SK-N-SH (cell line): ENCODE results near the gene AEN. TPM values are rescaled to one million over a fixed set of nuclear protein-coding genes. Genes with fewer than 3 reads are reported as not detected.

Source experiments
- CTCF ChIA-PET: fragments of 300-600, 350-600 bp; formaldehyde crosslinking; extraction: SDS; loops from one replicate; lab custom pipeline; 2021; lab: Yijun Ruan, JAX
- POLR2A ChIA-PET: fragments of 350-600 bp; sonication (Branson Sonifier 250); formaldehyde crosslinking; extraction: SDS; loops from one replicate; lab custom pipeline; 2020; ENCODE audit warnings: antibody characterized with exemption, inconsistent platforms; lab: Yijun Ruan, JAX
- DNase-seq: peaks from one replicate; pipeline ENCODE4 v3.0.0; 2012
- H2AFZ ChIP-seq: fragments of 200-600 bp; sonication (generic); 2 replicates; pipeline ENCODE4 v1.8.1; 2016; ENCODE audit warnings: antibody characterized with exemption, mild to moderate bottlenecking, low read depth
- H3F3A ChIP-seq: fragments of 200-600 bp; sonication (generic); replicated peaks from 2 replicates; pipeline ENCODE3; 2016; ENCODE audit warnings: antibody characterized with exemption, mild to moderate bottlenecking; ENCODE audit not compliant: insufficient read depth
- H3K27ac ChIP-seq, 2 experiments: fragments of 200-500 bp in 1 of 2; fragments of 200-600 bp in 1 of 2; sonication (Bioruptor generic) in 1 of 2; sonication (generic), shearing (Covaris generic) in 1 of 2; 2 replicates each; pipeline versions ENCODE4 v1.5.1 to v1.6.1; 2014 to 2016; ENCODE audit warnings: low read depth in 2 of 2, inconsistent platforms in 1 of 2, low read length in 1 of 2, mild to moderate bottlenecking in 1 of 2, mixed read lengths in 1 of 2
- H3K27me3 ChIP-seq: fragments of 200-600 bp; sonication (generic), shearing (Covaris generic); 2 replicates; pipeline ENCODE4 v1.6.1; 2016; ENCODE audit warnings: mixed run types; ENCODE audit not compliant: insufficient read depth
- H3K36me3 ChIP-seq, 2 experiments: fragments of 200-500 bp in 1 of 2; fragments of 200-600 bp in 1 of 2; sonication (Bioruptor generic) in 1 of 2; sonication (generic) in 1 of 2; replicated peaks in 1 of 2; 2 replicates each; pipeline versions ENCODE3 to v1.5.1; 2014 to 2016; ENCODE audit warnings: low read length in 1 of 2, mild to moderate bottlenecking in 1 of 2; ENCODE audit not compliant: insufficient read depth in 2 of 2, control insufficient read depth in 1 of 2
- H3K4me1 ChIP-seq, 2 experiments: fragments of 200-500 bp in 1 of 2; fragments of 200-600 bp in 1 of 2; sonication (Bioruptor generic) in 1 of 2; sonication (generic), shearing (Covaris generic) in 1 of 2; 2 replicates each; pipeline versions ENCODE4 v1.5.1 to v1.6.1; 2014 to 2016; ENCODE audit warnings: low read depth in 1 of 2, low read length in 1 of 2, mixed run types in 1 of 2; ENCODE audit not compliant: insufficient read depth in 2 of 2, control insufficient read depth in 1 of 2
- H3K4me2 ChIP-seq: fragments of 200-600 bp; sonication (generic), shearing (Covaris generic); 2 replicates; pipeline ENCODE4 v1.6.1; 2017; ENCODE audit warnings: mixed run types
- H3K4me3 ChIP-seq, 2 experiments: fragments of 200-500 bp in 1 of 2; fragments of 200-600 bp in 1 of 2; sonication (Bioruptor generic) in 1 of 2; sonication (generic), shearing (Covaris generic) in 1 of 2; 2 replicates each; pipeline versions ENCODE4 v1.5.1 to v1.8.1; 2014 to 2016; ENCODE audit warnings: low read depth in 2 of 2, inconsistent platforms in 1 of 2, low read length in 1 of 2, mild to moderate bottlenecking in 1 of 2, mixed read lengths in 1 of 2, moderate library complexity in 1 of 2
- H3K79me2 ChIP-seq: fragments of 200-600 bp; sonication (generic); 2 replicates; pipeline ENCODE4 v1.8.1; 2017; ENCODE audit warnings: mild to moderate bottlenecking; ENCODE audit not compliant: insufficient read depth
- H3K9ac ChIP-seq: fragments of 200-600 bp; sonication (generic); 2 replicates; pipeline ENCODE4 v1.6.1; 2017; ENCODE audit warnings: mixed run types
- H3K9me2 ChIP-seq: fragments of 200-600 bp; sonication (generic); 2 replicates; pipeline ENCODE4 v1.6.1; 2017; ENCODE audit warnings: mixed run types
- H3K9me3 ChIP-seq: fragments of 200-600 bp; sonication (generic); 2 replicates; pipeline ENCODE4 v1.6.1; 2017; ENCODE audit warnings: mixed run types, mild to moderate bottlenecking, moderate library complexity
- H4K20me1 ChIP-seq: fragments of 200-600 bp; sonication (generic); 2 replicates; pipeline ENCODE4 v1.6.1; 2017; ENCODE audit warnings: mild to moderate bottlenecking, mixed run types; ENCODE audit not compliant: insufficient read depth
- EP300 ChIP-seq, 2 experiments: IDR thresholded peaks; 2 replicates each; pipeline versions ENCODE4 v1.4.0 to v1.6.1; 2012; ENCODE audit warnings: borderline replicate concordance in 1 of 2, low read depth in 1 of 2, low read length in 1 of 2
- EZH2phosphoT487 ChIP-seq: fragments of 200-600 bp; sonication (generic); IDR thresholded peaks from 2 replicates; pipeline ENCODE4 v1.6.1; 2017; ENCODE audit warnings: low read depth, mixed run types, mild to moderate bottlenecking, antibody characterized with exemption, moderate library complexity, borderline replicate concordance
- GABPA ChIP-seq: IDR thresholded peaks from 2 replicates; pipeline ENCODE4 v1.4.0; 2012; ENCODE audit warnings: low read depth, mild to moderate bottlenecking
- IRF3 ChIP-seq: fragments of 150-350 bp; IDR thresholded peaks from 2 replicates; pipeline ENCODE4 v1.6.1; 2016; ENCODE audit warnings: mild to moderate bottlenecking, low read depth, low read length
- MAX ChIP-seq: IDR thresholded peaks from 2 replicates; pipeline ENCODE4 v1.4.0; 2012; ENCODE audit warnings: low read depth
- MXI1 ChIP-seq: IDR thresholded peaks from 2 replicates; pipeline ENCODE4 v1.6.1; 2012; ENCODE audit warnings: mild to moderate bottlenecking, low read depth, low read length, improper control_type of control experiment
- NRF1 ChIP-seq: IDR thresholded peaks from 2 replicates; pipeline ENCODE4 v1.6.1; 2012; ENCODE audit warnings: low read depth, mild to moderate bottlenecking, low read length
- PBX3 ChIP-seq: IDR thresholded peaks from 2 replicates; pipeline ENCODE4; 2012
- POLR2AphosphoS5 ChIP-seq: IDR thresholded peaks from 2 replicates; pipeline ENCODE4 v1.6.1; 2012; ENCODE audit warnings: low read depth, low read length
- RCOR1 ChIP-seq: fragments of 150-350 bp; IDR thresholded peaks from 2 replicates; pipeline ENCODE4 v1.6.1; 2017; ENCODE audit warnings: antibody characterized with exemption, low read length
- REST ChIP-seq: IDR thresholded peaks from 2 replicates; pipeline ENCODE4 v1.6.1; 2012; ENCODE audit warnings: mild to moderate bottlenecking, low read depth, low read length, moderate library complexity
- SIN3A ChIP-seq: IDR thresholded peaks from 2 replicates; pipeline ENCODE4 v1.6.1; 2012; ENCODE audit warnings: low read depth, mild to moderate bottlenecking, low read length, moderate library complexity, borderline replicate concordance
- USF1 ChIP-seq: IDR thresholded peaks from 2 replicates; pipeline ENCODE4 v1.4.0; 2012; ENCODE audit warnings: low read depth, borderline replicate concordance
- USF2 ChIP-seq: fragments of 150-350 bp; IDR thresholded peaks from 2 replicates; pipeline ENCODE4 v1.6.1; 2017; ENCODE audit warnings: antibody characterized with exemption, low read length, low read depth, borderline replicate concordance
- ZBTB33 ChIP-seq: IDR thresholded peaks from 2 replicates; pipeline ENCODE4 v1.4.0; 2012; ENCODE audit warnings: low read depth, borderline replicate concordance
- WGBS: methylation state at CpG from one replicate; pipeline ENCODE4 v1.1.6; 2017; ENCODE audit warnings: low lambda C conversion rate; 5-methylcytosine and 5-hydroxymethylcytosine counted together
- polyA plus RNA-seq, 3 experiments: library from polyadenylated mRNA; depleted of rRNA; stranded (reverse); fragments of >200 nt; gene quantifications; 2 replicates each; pipeline ENCODE4 v1.2.3, GENCODE V29; 2012

AEN gene
- polyA plus RNA-seq, 1 of the 3 experiments (the other 2 are of a cell fraction): 46.4 TPM

GRCh38 chr15:88586401-88587162, 34.6 kb upstream of the AEN start (continued):
- TF ChIP-seq REST (no peak), ZBTB33 (no peak), GABPA (no peak), MXI1 (no peak), IRF3 (no peak)

GRCh38 chr15:88590759-88591158, 30.4 kb upstream of the AEN start:
- no peaks in the 10 kb centered on the region for H3K9me2 ChIP-seq
- ChIA-PET POLR2A (no interaction called here), CTCF (no interaction called here)
- no peak for TF ChIP-seq REST
- TF ChIP-seq NRF1: no peak
- TF ChIP-seq PBX3: no peak
- no peak for TF ChIP-seq EP300 (IDR thresholded peaks at IDR 0.05; ENCODE audit: borderline replicate concordance in 1 of 2, low read depth in 1 of 2, low read length in 1 of 2)
- TF ChIP-seq RCOR1: no peak
- TF ChIP-seq EZH2phosphoT487: no peak
- TF ChIP-seq POLR2AphosphoS5: no peak
- no peak for TF ChIP-seq USF2
- TF ChIP-seq MAX: no peak
- no peak for TF ChIP-seq USF1
- no peak for TF ChIP-seq SIN3A

More at GRCh38 chr15:88590759-88591158, 30.4 kb upstream of the AEN start:
- Histone ChIP-seq H3K79me2 (no peaks in the 10 kb centered on the region), H2AFZ (no peak overlapping the region), H3K27me3 (no peaks in the 10 kb centered on the region), H4K20me1 (no peaks in the 10 kb centered on the region), H3K4me3 (no peak overlapping the region), H3K9ac (no peak overlapping the region), H3F3A (no peaks in the 10 kb centered on the region), H3K36me3 (no peaks in the 10 kb centered on the region), H3K4me2 (no peak overlapping the region), H3K4me1 (peaks cover 0 to 7% of the 10 kb centered on the region in 2 experiments; a peak in 2 of 4 replicates), H3K9me3 (no peaks in the 10 kb centered on the region), H3K27ac (no peak overlapping the region)
- WGBS: 38% methylated on average over 6 of the region's 6 CpGs
- no peak for DNase-seq
